ENCODE data around the gene SMYD2.

DNA sequence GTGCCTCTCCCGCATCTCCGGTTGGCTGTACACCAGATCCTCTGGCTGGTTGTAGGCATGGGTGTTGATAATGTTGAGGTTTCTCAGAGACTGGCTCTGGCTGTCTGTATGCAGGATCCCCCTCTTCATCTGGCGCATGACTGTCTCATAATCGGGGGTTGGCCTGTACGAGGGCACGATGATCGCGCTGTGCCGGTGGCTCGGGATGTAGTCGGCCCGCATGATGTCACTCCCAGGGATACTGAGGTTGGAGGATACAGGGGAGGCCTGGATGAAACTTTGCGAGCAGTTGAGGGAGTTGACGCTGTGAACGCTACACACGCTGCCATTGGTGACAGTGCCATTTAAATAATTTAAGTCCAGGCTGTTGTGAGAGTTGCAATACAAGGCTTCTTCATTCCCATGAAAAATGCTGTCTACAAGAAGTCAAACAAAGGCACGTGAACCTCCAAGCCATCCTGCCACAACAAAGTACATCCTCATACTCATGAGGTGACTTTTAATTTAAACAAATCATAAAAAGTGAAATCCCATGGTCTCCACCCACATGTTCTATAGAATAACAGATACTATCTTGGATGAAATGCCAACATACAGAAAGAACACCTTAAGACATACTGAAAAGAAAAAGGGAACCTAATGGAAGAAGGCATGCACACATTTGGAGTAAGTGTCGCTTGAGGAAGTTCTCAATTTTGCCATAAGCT, 103.6 kb downstream of the SMYD2 start:
- TF ChIP-seq CTCF (conservative IDR thresholded peaks at IDR 0.05; ENCODE audit: low read length) (no peak), EZH2phosphoT487 (IDR thresholded peaks at IDR 0.05; ENCODE audit: borderline replicate concordance, low read depth, low read length) (no peak)

Measured in OCI-LY7 (cell line).